ENCODE data around the gene RWDD1.

RWDD1 gene

DNA sequence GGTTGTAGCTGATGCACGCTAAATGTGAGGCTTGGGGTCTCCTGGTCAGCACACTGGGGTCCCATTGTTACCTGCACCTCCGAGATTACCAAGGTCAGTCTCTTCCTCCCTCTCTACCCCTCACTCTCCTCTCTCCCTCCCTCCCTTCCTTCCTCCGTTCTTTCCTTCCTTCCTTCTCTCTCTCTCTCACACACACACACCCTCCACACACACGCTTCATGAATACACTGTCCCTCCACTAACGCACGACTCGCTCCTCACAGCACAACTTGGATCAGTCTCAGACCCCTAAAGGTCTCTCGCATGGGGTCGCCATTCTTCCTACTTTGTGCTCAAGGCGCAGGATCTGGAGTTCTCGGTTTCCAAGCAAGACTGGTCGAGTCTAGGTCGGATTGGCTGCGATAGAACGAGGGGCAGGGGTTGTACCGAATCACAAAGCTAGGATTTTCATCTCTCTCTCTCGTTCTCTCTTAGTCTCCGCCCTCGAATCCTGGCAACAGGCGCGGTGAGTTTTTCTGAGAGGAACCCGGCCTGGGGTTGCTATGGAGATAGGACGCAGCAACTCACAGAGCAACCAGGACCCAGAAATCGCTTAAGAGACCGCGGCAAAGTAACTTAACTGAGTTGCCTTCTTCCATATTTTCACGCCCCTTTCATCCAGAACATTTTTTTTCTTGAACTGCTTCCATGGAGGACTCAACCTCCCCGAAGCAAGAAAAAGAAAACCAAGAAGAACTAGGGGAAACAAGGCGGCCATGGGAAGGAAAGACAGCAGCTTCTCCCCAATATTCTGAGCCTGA, 44.8 kb downstream of the RWDD1 start, which contains the start of gene RSPH4A:
Gene RSPH4A (plus strand): TSS at position 543 of the 800 bp plus-strand sequence. CDS start 145 bp downstream, at position 688.
- FAIRE-seq, result peak; percentile 99

DNA sequence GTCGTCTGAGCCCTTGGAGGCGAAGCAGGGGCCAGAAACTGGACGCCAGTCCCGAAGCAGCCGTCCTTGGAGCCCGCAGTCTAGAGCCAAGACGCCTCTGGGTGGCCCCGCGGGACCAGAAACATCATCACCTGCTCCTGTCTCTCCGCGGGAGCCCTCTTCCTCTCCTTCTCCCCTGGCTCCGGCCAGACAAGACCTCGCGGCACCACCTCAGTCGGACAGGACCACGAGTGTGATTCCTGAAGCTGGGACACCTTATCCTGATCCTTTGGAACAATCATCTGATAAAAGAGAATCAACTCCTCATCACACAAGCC, 45.4 kb downstream of the RWDD1 start:
- FAIRE-seq, result no peak

DNA sequence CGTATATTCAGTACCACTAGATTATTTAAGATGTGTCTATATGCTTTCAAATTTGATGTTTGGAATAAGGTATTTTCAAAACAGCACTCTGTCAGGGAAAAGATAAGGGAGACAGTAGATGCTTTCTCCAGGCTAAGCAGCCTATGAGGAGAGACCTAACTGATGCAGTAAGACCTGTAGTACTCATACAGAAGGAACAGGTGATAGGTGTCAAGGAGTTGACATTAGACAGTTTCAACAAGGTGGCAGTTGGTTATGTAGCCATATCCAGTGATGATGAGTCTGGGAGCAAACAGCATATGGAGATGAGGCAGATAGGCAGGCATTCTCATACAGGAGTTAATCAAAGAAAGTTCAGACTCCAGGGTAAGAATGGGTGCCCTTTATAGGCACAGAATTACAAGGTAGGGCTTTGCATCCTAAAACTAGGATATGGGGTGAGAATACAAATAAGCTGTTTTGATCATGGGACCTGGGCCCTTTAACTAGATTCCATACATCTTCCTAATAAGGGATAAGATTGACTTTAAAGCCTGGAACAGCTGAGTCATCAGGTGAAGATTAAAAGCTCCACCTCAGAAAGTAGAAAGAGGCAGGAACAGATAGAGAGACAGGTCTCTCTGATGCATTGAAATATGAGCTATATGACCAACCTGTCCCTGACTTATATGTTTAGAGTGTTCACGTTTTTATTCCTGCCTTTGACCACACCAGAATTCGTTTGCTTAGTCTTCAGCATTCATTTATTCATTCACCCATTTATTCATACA, 52.9 kb downstream of the RWDD1 start:
- FAIRE-seq, result no peak

DNA sequence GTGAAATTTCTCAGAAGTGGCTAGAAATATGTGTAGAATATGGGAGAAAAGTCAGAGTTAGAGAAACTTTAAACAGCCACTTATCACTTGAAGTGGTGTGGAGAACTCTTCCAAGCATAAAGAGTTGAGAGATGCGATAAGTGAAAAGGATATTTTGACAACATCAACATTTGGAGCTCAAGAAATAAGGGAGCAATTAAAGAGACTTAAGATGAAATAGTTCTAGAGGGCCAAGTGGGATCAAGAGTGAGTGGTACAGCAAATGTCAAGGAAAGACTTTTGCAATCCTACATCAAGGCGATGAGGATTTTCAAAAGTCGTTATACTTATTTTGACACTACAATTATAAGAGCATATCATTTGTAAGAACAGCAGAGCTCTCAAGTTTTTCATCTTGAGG, 54.6 kb downstream of the RWDD1 start:
- FAIRE-seq, result no peak

DNA sequence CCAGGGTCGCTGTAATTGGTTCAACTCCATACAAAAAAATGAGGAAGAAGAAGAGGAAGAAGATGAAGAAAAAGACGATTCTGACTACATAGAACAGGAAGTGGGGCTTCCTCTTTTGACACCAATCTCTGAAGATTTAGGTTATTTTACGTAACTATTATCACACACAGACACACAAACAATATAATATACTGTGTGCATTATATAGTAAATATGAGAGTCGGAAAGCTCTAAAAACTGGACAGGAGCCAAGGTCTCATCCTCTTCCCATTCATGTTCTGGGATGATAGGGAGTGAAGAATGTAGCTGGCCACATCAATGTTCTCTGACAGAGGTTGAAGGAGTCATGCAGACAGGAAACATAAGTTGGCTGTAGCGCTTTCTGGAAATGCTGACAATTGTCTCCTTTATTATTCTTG, 58.3 kb downstream of the RWDD1 start:
- no peak for FAIRE-seq

DNA sequence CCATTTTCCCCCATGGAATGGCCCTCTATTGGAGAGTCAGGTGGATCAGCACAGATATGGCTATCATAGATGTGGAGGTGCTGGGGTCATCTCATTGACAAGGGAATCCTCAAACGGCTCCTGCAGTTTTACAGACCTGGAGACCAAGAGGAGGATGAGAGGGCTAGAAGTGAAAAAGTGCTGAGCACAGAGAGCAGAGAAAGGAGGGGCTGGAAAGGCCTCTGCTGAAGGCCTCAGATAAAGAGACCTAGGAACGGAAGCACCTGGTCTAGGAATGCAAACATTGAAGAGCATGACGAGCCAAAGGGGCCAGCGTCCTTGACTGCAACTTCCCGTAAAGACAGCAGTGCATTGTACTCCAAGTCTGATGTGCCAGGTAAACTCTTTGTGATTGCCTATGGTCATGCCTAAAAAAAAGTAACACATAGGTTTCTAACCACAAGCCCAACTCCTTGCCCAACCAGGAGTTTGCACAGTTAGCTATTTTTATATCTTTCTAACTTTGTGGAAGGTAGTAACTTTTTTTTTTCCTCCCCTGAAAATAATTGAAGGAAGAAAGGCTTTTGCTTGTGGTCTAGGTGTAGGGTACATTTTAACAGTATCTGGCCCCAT, 60.2 kb downstream of the RWDD1 start:
- FAIRE-seq, result no peak

DNA sequence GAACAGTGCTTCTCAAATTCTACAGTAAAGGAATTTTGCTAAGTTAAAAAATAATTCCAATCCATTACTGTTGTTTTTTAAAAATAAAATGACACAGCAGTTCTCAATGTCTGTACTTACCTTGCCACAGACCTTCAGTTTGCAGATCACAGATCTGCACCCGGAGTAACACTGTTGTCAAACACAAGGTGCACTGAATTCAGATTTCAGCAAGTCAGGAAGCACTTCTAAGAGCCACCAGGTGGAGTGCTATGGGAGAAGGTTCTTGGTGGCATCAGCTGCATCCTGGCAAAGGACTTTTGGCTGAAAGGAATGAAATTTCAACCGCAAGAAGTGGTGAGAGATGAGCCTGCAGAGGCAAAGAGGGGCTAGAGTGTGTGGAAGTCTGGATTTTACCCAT, 62.4 kb downstream of the RWDD1 start:
- no peak for FAIRE-seq

All from islet of Langerhans (tissue), 1 donor.